ENCODE measurements around the gene PDHB. TPM values are rescaled to one million over a fixed set of nuclear protein-coding genes. Genes with fewer than 3 reads are reported as not detected.

The PDHB gene
- total and polyA plus RNA-seq, 2 of the 13 experiments (the other 11 are each of a cell fraction or from before 2014, with no cell fraction given) = 108 to 153 TPM

GRCh38 chr3:58471025-58471887 is 37.6 kb upstream of the PDHB start (continued):
- TF ChIP-seq PBX3 (CRISPR knock-in tag; IDR thresholded peaks at IDR 0.05; ENCODE audit: borderline replicate concordance) = no peak
- no peak for TF ChIP-seq NR0B2 (CRISPR knock-in tag; IDR thresholded peaks at IDR 0.05)
- peak; percentile 46; the same call in 1 of the 2 replicates for TF ChIP-seq UBTF (CRISPR knock-in tag; IDR thresholded peaks at IDR 0.05)
- peak; percentile 13; the same call in 1 of the 2 replicates for TF ChIP-seq ZFP91 (CRISPR knock-in tag; IDR thresholded peaks at IDR 0.05; ENCODE audit: borderline replicate concordance)
- no peak for TF ChIP-seq CSRNP2 (CRISPR knock-in tag; conservative IDR thresholded peaks at IDR 0.05; ENCODE audit: low read depth)
- TF ChIP-seq MTERF4 (CRISPR knock-in tag; IDR thresholded peaks at IDR 0.05) = no peak
- TF ChIP-seq FOXJ3 (CRISPR knock-in tag; IDR thresholded peaks at IDR 0.05; ENCODE audit: borderline replicate concordance) = peak; percentile 90
- no peak for TF ChIP-seq MED8 (CRISPR knock-in tag; IDR thresholded peaks at IDR 0.05; ENCODE audit: insufficient replicate concordance)
- no peak for TF ChIP-seq ZNF484 (CRISPR knock-in tag; IDR thresholded peaks at IDR 0.05; ENCODE audit: borderline replicate concordance, low read depth)
- TF ChIP-seq SKI (IDR thresholded peaks at IDR 0.05; ENCODE audit: partially characterized antibody) = peak; percentile 14
- TF ChIP-seq ZNF180 (CRISPR knock-in tag; IDR thresholded peaks at IDR 0.05; ENCODE audit: borderline replicate concordance, low read depth) = no peak
- TF ChIP-seq JUND (CRISPR knock-in tag; IDR thresholded peaks at IDR 0.05) = peak; percentile 99
- no peak for TF ChIP-seq RNF2 (conservative IDR thresholded peaks at IDR 0.05; ENCODE audit: low read depth)
- TF ChIP-seq PHF20 (CRISPR knock-in tag; IDR thresholded peaks at IDR 0.05) = no peak; the same call in 1 of the 2 replicates
- TF ChIP-seq ZNF770 (CRISPR knock-in tag; IDR thresholded peaks at IDR 0.05) = peak; percentile 31; the same call in 1 of the 2 replicates
- no peak for TF ChIP-seq HOXA7 (CRISPR knock-in tag; IDR thresholded peaks at IDR 0.05)
- no peak for TF ChIP-seq RFX1 (IDR thresholded peaks at IDR 0.05)

Data from HepG2 (cell line).